HCT116 (cell line): ENCODE data around the gene FOXJ1. TPM values are rescaled to one million over a fixed set of nuclear protein-coding genes. Genes with fewer than 3 reads are reported as not detected.

Experiments used
- ATAC-seq: fragments of 200-7000 bp; cut with Tn5 transposase; 2 replicates; pipeline ENCODE4 v1.9.1; 2020; ENCODE audit warnings: mild to moderate bottlenecking, moderate library complexity
- BruUV-seq: library from RNA; stranded (reverse); fragments of 400-500 nt; replicated peaks from 2 replicates; lab custom pipeline; 2021; lab: Mats Ljungman, UMichigan
- CTCF ChIA-PET: fragments of 300-600 bp; sonication (Branson Sonifier 250); formaldehyde crosslinking; loops from one replicate; lab custom pipeline; 2021; ENCODE audit warnings: antibody characterized with exemption; lab: Charles Lee
- POLR2A ChIA-PET: fragments of 300-600, 350-600 bp; sonication (Branson Sonifier 250); formaldehyde crosslinking; loops from one replicate; lab custom pipeline; 2021; ENCODE audit warnings: antibody characterized with exemption; lab: Charles Lee
- RAD21 ChIA-PET, 2 experiments: fragments of 300-600 bp; sonication (Branson Sonifier 250); formaldehyde crosslinking; loops; one replicate each; lab custom pipeline; 2023; ENCODE audit warnings: low total read pairs in 2 of 2; ENCODE audit not compliant: uncharacterized antibody in 2 of 2, unreplicated experiment in 2 of 2, low non-redundant PET in 1 of 2; lab: Charles Lee
- DNase-seq: peaks from one replicate; pipeline ENCODE4 v3.0.0-alpha.2; 2010; ENCODE audit warnings: low read depth, low spot score
- H2AFZ ChIP-seq: fragments of 200-600 bp; shearing (Covaris generic), sonication (generic); 2 replicates; pipeline ENCODE4 v1.6.1; 2017; ENCODE audit warnings: low read depth, mixed run types, mixed read lengths, antibody characterized with exemption, low read length; ENCODE audit not compliant: poor library complexity, severe bottlenecking
- H3K27ac ChIP-seq: 2 replicates; pipeline ENCODE4 v1.5.1; 2012; ENCODE audit warnings: low read depth, low read length
- H3K27me3 ChIP-seq: fragments of 200-600 bp; sonication (generic); 2 replicates; pipeline ENCODE4 v1.6.1; 2016; ENCODE audit warnings: mixed run types, low read length, mixed read lengths; ENCODE audit not compliant: insufficient read depth
- H3K36me3 ChIP-seq, 2 experiments: fragments of 200-500 bp in 1 of 2; fragments of 200-600 bp in 1 of 2; sonication (Bioruptor generic) in 1 of 2; sonication (generic) in 1 of 2; 2 replicates each; pipeline versions ENCODE4 v1.5.1 to v1.6.1; 2014 to 2016; ENCODE audit warnings: low read length in 2 of 2, inconsistent platforms in 1 of 2, mixed read lengths in 1 of 2, mixed run types in 1 of 2; ENCODE audit not compliant: insufficient read depth in 2 of 2, control insufficient read depth in 1 of 2
- H3K4me1 ChIP-seq, 2 experiments: fragments of 200-600 bp in 1 of 2; sonication (generic) in 1 of 2; 2 replicates each; pipeline versions ENCODE4 v1.5.1 to v1.6.1; 2012 to 2017; ENCODE audit warnings: low read length in 2 of 2, inconsistent platforms in 1 of 2, mild to moderate bottlenecking in 1 of 2, mixed read lengths in 1 of 2, mixed run types in 1 of 2, moderate library complexity in 1 of 2; ENCODE audit not compliant: insufficient read depth in 2 of 2, control insufficient read depth in 1 of 2
- H3K4me2 ChIP-seq: fragments of 200-600 bp; sonication (generic); 2 replicates; pipeline ENCODE4 v1.6.1; 2017; ENCODE audit warnings: mixed run types, low read length, mixed read lengths
- H3K4me3 ChIP-seq, 2 experiments: fragments of 200-600 bp in 1 of 2; sonication (generic) in 1 of 2; replicated peaks in 1 of 2; 2 replicates each; pipeline ENCODE4 v1.5.1; 2011 to 2016; ENCODE audit warnings: low read length in 2 of 2, control low read depth in 1 of 2, low read depth in 1 of 2, mild to moderate bottlenecking in 1 of 2, mixed read lengths in 1 of 2, mixed run types in 1 of 2
- H3K79me2 ChIP-seq: fragments of 200-600 bp; sonication (generic); 2 replicates; pipeline ENCODE4 v1.6.1; 2017; ENCODE audit warnings: mild to moderate bottlenecking, mixed run types, low read length, moderate library complexity, mixed read lengths; ENCODE audit not compliant: insufficient read depth
- H3K9ac ChIP-seq: fragments of 200-600 bp; sonication (generic); 2 replicates; pipeline ENCODE4 v1.6.1; 2016; ENCODE audit warnings: low read length, mixed read lengths
- H3K9me2 ChIP-seq: fragments of 200-600 bp; sonication (generic), shearing (Covaris generic); 2 replicates; pipeline ENCODE4 v1.6.1; 2017; ENCODE audit warnings: mixed run types, mild to moderate bottlenecking, moderate library complexity; ENCODE audit not compliant: insufficient read depth
- H3K9me3 ChIP-seq, 2 experiments: fragments of 200-500 bp in 1 of 2; fragments of 200-600 bp in 1 of 2; sonication (Bioruptor generic) in 1 of 2; sonication (generic) in 1 of 2; 2 replicates each; pipeline ENCODE4 v1.6.1; 2014 to 2017; ENCODE audit warnings: low read length in 2 of 2, mixed read lengths in 2 of 2, inconsistent platforms in 1 of 2, low read depth in 1 of 2, mild to moderate bottlenecking in 1 of 2, mixed run types in 1 of 2, moderate library complexity in 1 of 2; ENCODE audit not compliant: control insufficient read depth in 1 of 2, insufficient read depth in 1 of 2
- H4K20me1 ChIP-seq: fragments of 200-600 bp; sonication (generic), shearing (Covaris generic); 2 replicates; pipeline ENCODE4 v1.6.1; 2017; ENCODE audit warnings: mixed run types, mild to moderate bottlenecking, moderate library complexity; ENCODE audit not compliant: insufficient read depth
- CEBPB ChIP-seq: IDR thresholded peaks from 2 replicates; pipeline ENCODE4 v1.6.1; 2012; ENCODE audit warnings: low read depth
- EGR1 ChIP-seq: IDR thresholded peaks from 2 replicates; pipeline ENCODE4 v1.6.1; 2012; ENCODE audit warnings: low read depth
- ELF1 ChIP-seq: IDR thresholded peaks from 2 replicates; pipeline ENCODE4 v1.6.1; 2012; ENCODE audit warnings: low read depth, borderline replicate concordance
- EZH2phosphoT487 ChIP-seq: fragments of 200-600 bp; IDR thresholded peaks from 2 replicates; pipeline ENCODE4 v1.6.1; 2018; ENCODE audit warnings: antibody characterized with exemption, borderline replicate concordance
- SRF ChIP-seq: IDR thresholded peaks from 2 replicates; pipeline ENCODE4 v1.6.1; 2012; ENCODE audit warnings: low read depth
- YY1 ChIP-seq: IDR thresholded peaks from 2 replicates; pipeline ENCODE4 v1.6.1; 2011; ENCODE audit warnings: low read length, low read depth, moderate library complexity, mild to moderate bottlenecking; ENCODE audit not compliant: insufficient replicate concordance; ENCODE audit errors: extremely low read depth
- ZFX ChIP-seq: fragments of 450-650 bp; IDR thresholded peaks from 2 replicates; pipeline ENCODE4 v1.6.1; 2017
- intact Hi-C: fragments of 100-400 bp; cut with micrococcal nuclease; formaldehyde crosslinking; loops from 2 replicates; pipeline ENCODE4 v1.10.0; 2022
- total RNA-seq: library from RNA; stranded (reverse); gene quantifications from one replicate; pipeline ENCODE4 v1.2.1, GENCODE V29; 2021; ENCODE audit not compliant: unreplicated experiment
- TF ChIP-seq, protein P1 (sequence below), 3 experiments: fragments of 200-600 bp in 1 of 3; sonication (generic) in 1 of 3; IDR thresholded peaks in 2 of 3; conservative IDR thresholded peaks in 1 of 3; 2 replicates each; pipeline ENCODE4 v1.5.1; 2012 to 2017; ENCODE audit warnings: low read depth in 2 of 3, low read length in 2 of 3, antibody characterized with exemption in 1 of 3, borderline replicate concordance in 1 of 3, control low read depth in 1 of 3, mild to moderate bottlenecking in 1 of 3, mixed read lengths in 1 of 3, mixed run types in 1 of 3, moderate library complexity in 1 of 3; ENCODE audit not compliant: insufficient read depth in 1 of 3
- TF ChIP-seq, protein P2 (sequence below): IDR thresholded peaks from 2 replicates; pipeline ENCODE4 v1.6.1; 2012; ENCODE audit warnings: low read depth

Gene FOXJ1
- total RNA-seq, 1 experiment from 2014 or later: 0.61 TPM

DNA sequence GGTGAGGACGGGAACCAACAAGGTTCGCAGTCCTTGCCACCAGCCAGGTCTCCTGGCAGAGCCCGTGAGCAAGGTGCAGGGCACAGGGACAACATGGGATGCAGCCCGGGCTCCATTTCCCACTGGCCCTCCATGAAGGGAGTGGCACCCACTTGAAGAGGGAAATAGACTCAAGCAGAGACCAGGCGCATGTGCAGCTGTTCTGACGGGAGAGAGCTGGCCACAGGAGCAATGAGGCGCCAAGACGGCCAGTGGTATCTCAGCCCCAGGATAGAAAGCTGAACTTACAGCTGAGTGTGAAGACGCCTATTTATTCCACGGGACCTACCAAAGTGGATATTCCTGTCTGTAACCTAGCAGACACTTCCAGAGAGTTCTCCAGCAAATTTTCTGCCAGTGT lies 8.2 kb upstream of the FOXJ1 start:
- TF ChIP-seq, protein P1, sequence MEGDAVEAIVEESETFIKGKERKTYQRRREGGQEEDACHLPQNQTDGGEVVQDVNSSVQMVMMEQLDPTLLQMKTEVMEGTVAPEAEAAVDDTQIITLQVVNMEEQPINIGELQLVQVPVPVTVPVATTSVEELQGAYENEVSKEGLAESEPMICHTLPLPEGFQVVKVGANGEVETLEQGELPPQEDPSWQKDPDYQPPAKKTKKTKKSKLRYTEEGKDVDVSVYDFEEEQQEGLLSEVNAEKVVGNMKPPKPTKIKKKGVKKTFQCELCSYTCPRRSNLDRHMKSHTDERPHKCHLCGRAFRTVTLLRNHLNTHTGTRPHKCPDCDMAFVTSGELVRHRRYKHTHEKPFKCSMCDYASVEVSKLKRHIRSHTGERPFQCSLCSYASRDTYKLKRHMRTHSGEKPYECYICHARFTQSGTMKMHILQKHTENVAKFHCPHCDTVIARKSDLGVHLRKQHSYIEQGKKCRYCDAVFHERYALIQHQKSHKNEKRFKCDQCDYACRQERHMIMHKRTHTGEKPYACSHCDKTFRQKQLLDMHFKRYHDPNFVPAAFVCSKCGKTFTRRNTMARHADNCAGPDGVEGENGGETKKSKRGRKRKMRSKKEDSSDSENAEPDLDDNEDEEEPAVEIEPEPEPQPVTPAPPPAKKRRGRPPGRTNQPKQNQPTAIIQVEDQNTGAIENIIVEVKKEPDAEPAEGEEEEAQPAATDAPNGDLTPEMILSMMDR (IDR thresholded peaks at IDR 0.05 in 2 of 3, conservative IDR thresholded peaks at IDR 0.05 in 1 of 3; ENCODE audit: borderline replicate concordance in 1 of 3, insufficient read depth in 1 of 3, low read depth in 2 of 3, low read length in 2 of 3): no peak
- TF ChIP-seq ELF1 (no peak), SRF (no peak), CEBPB (no peak), EZH2phosphoT487 (no peak), EGR1 (no peak), YY1 (no peak), ZFX (no peak)
- TF ChIP-seq, protein P2, sequence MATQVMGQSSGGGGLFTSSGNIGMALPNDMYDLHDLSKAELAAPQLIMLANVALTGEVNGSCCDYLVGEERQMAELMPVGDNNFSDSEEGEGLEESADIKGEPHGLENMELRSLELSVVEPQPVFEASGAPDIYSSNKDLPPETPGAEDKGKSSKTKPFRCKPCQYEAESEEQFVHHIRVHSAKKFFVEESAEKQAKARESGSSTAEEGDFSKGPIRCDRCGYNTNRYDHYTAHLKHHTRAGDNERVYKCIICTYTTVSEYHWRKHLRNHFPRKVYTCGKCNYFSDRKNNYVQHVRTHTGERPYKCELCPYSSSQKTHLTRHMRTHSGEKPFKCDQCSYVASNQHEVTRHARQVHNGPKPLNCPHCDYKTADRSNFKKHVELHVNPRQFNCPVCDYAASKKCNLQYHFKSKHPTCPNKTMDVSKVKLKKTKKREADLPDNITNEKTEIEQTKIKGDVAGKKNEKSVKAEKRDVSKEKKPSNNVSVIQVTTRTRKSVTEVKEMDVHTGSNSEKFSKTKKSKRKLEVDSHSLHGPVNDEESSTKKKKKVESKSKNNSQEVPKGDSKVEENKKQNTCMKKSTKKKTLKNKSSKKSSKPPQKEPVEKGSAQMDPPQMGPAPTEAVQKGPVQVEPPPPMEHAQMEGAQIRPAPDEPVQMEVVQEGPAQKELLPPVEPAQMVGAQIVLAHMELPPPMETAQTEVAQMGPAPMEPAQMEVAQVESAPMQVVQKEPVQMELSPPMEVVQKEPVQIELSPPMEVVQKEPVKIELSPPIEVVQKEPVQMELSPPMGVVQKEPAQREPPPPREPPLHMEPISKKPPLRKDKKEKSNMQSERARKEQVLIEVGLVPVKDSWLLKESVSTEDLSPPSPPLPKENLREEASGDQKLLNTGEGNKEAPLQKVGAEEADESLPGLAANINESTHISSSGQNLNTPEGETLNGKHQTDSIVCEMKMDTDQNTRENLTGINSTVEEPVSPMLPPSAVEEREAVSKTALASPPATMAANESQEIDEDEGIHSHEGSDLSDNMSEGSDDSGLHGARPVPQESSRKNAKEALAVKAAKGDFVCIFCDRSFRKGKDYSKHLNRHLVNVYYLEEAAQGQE: no peak
- Histone ChIP-seq H3K36me3 (no peaks in the 10 kb centered on the region), H3K27me3 (no peaks in the 10 kb centered on the region), H3K9me2 (no peaks in the 10 kb centered on the region), H3K4me2 (no peak overlapping the region), H3K9ac (no peak overlapping the region), H3K4me3 (no peak overlapping the region), H2AFZ (no peak overlapping the region), H4K20me1 (no peaks in the 10 kb centered on the region), H3K9me3 (no peaks in the 10 kb centered on the region), H3K79me2 (no peaks in the 10 kb centered on the region), H3K27ac (no peak overlapping the region), H3K4me1 (no peaks in the 10 kb centered on the region)
- no TSS peak for BruUV-seq
- ATAC-seq (no peak), DNase-seq (no peak)
- intact Hi-C loops: no loop called here
- CTCF ChIA-PET: interaction anchor here (1.8 kb wide), 1 partner anchor 33 kb away, joined by 5 read pairs; no protein-coding TSS in a partner anchor
- RAD21 ChIA-PET: interaction anchor here in 1 of 2 experiments (1.1 kb wide), 1 partner anchor 131 kb away, joined by 3 read pairs; no protein-coding TSS in a partner anchor
- POLR2A ChIA-PET: no interaction called here
